H1 (cell line): ENCODE results near the gene SPDYE4. TPM values are rescaled to one million over a fixed set of nuclear protein-coding genes. Genes with fewer than 3 reads are reported as not detected.

Experiments
- CTCF ChIA-PET: fragments of 300-600 bp; sonication (Branson Sonifier 250); formaldehyde crosslinking; loops from one replicate; lab custom pipeline; 2021; ENCODE audit not compliant: partially characterized antibody; lab: Charles Lee
- POLR2A ChIA-PET: fragments of 300-600 bp; sonication (Branson Sonifier 250); formaldehyde crosslinking; loops from one replicate; lab custom pipeline; 2021; ENCODE audit warnings: inconsistent platforms; ENCODE audit not compliant: partially characterized antibody; lab: Charles Lee
- DNase-seq, 2 experiments: peaks; one replicate each; pipeline versions ENCODE4 v3.0.0 to v3.0.0-alpha.2; 2010 to 2022; ENCODE audit warnings: low spot score in 2 of 2, low read depth in 1 of 2, mixed read lengths in 1 of 2
- FAIRE-seq: peaks from 2 replicates; lab custom pipeline; 2011; peaks lifted over from hg19 to GRCh38; lab: Jason Lieb, UNC
- H2AFZ ChIP-seq: 2 replicates; pipeline ENCODE4 v1.8.1; 2012; ENCODE audit warnings: low read length, inconsistent platforms
- H2AK5ac ChIP-seq: 2 replicates; pipeline ENCODE4 v1.6.1; 2013; ENCODE audit warnings: low read depth, low read length
- H2BK120ac ChIP-seq: replicated peaks from 2 replicates; pipeline ENCODE3; 2013; ENCODE audit warnings: low read depth, low read length, inconsistent platforms
- H2BK12ac ChIP-seq: 2 replicates; pipeline ENCODE4 v1.6.1; 2013; ENCODE audit warnings: low read depth, low read length
- H2BK15ac ChIP-seq: 2 replicates; pipeline ENCODE4 v1.6.1; 2013; ENCODE audit warnings: low read length
- H2BK20ac ChIP-seq: 2 replicates; pipeline ENCODE4 v1.6.1; 2013; ENCODE audit warnings: low read length
- H2BK5ac ChIP-seq: 2 replicates; pipeline ENCODE4 v1.6.1; 2013; ENCODE audit warnings: low read depth, low read length
- H3K14ac ChIP-seq: 2 replicates; pipeline ENCODE4 v1.6.1; 2013; ENCODE audit warnings: inconsistent platforms; ENCODE audit not compliant: insufficient read length
- H3K18ac ChIP-seq: 2 replicates; pipeline ENCODE4 v1.6.1; 2013; ENCODE audit warnings: low read length; ENCODE audit errors: extremely low read depth
- H3K23ac ChIP-seq: 2 replicates; pipeline ENCODE4 v1.6.1; 2013; ENCODE audit warnings: inconsistent platforms; ENCODE audit not compliant: insufficient read length
- H3K23me2 ChIP-seq: 2 replicates; pipeline ENCODE4 v1.6.1; 2013; ENCODE audit warnings: low read depth, low read length
- H3K27ac ChIP-seq: 2 replicates; pipeline ENCODE4 v1.6.1; 2011; ENCODE audit warnings: low read depth, low read length, inconsistent platforms
- H3K27me3 ChIP-seq, 4 experiments: replicated peaks in 1 of 4; 1 replicate in 1 of 4; 2 replicates in 3 of 4; pipeline versions ENCODE4 v1.6.1 to v1.8.1; 2011 to 2013; ENCODE audit warnings: low read length in 3 of 4, mild to moderate bottlenecking in 3 of 4, inconsistent platforms in 2 of 4, mixed read lengths in 2 of 4, moderate library complexity in 1 of 4; ENCODE audit not compliant: control insufficient read depth in 3 of 4, insufficient read depth in 3 of 4; ENCODE audit errors: extremely low read depth in 1 of 4
- H3K36me3 ChIP-seq, 4 experiments: 2 replicates each; pipeline versions ENCODE4 v1.6.1 to v1.8.1; 2011 to 2013; ENCODE audit warnings: mild to moderate bottlenecking in 4 of 4, low read length in 3 of 4, moderate library complexity in 2 of 4, control low read depth in 1 of 4, inconsistent platforms in 1 of 4; ENCODE audit not compliant: insufficient read depth in 4 of 4, control insufficient read depth in 2 of 4
- H3K4ac ChIP-seq: replicated peaks from 2 replicates; pipeline ENCODE3; 2013; ENCODE audit warnings: low read length, low read depth, mixed read lengths, inconsistent platforms; ENCODE audit not compliant: insufficient read length
- H3K4me1 ChIP-seq, 4 experiments: replicated peaks in 1 of 4; 1 replicate in 1 of 4; 2 replicates in 3 of 4; pipeline versions ENCODE4 v1.6.1 to v1.8.1; 2011 to 2013; ENCODE audit warnings: low read length in 3 of 4, inconsistent platforms in 2 of 4, mixed read lengths in 1 of 4; ENCODE audit not compliant: insufficient read depth in 4 of 4, control insufficient read depth in 3 of 4
- H3K4me2 ChIP-seq, 2 experiments: 2 replicates each; pipeline versions ENCODE4 v1.6.1 to v1.8.1; 2011 to 2013; ENCODE audit warnings: low read depth in 2 of 2, low read length in 2 of 2, control low read depth in 1 of 2, inconsistent platforms in 1 of 2, mild to moderate bottlenecking in 1 of 2; ENCODE audit not compliant: insufficient read depth in 1 of 2
- H3K4me3 ChIP-seq, 4 experiments: fragments of 200-600, 300-600 bp in 1 of 4; sonication (generic), shearing (Covaris generic), sonication (Bioruptor Twin) in 1 of 4; 2 replicates each; pipeline versions ENCODE4 v1.5.1 to v1.8.1; 2011 to 2016; ENCODE audit warnings: low read length in 4 of 4, low read depth in 3 of 4, control low read depth in 2 of 4, inconsistent platforms in 2 of 4, mild to moderate bottlenecking in 2 of 4, mixed read lengths in 1 of 4, moderate library complexity in 1 of 4; ENCODE audit not compliant: insufficient read depth in 2 of 4; ENCODE audit errors: extremely low read depth in 1 of 4
- H3K56ac ChIP-seq: replicated peaks from 2 replicates; pipeline ENCODE3; 2013; ENCODE audit warnings: low read depth, mild to moderate bottlenecking, mixed read lengths, low read length, inconsistent platforms; ENCODE audit not compliant: insufficient read length
- H3K79me1 ChIP-seq: 2 replicates; pipeline ENCODE4 v1.6.1; 2013; ENCODE audit warnings: low read depth, low read length, control low read depth
- H3K79me2 ChIP-seq, 2 experiments: 2 replicates each; pipeline versions ENCODE4 v1.6.1 to v1.8.1; 2012 to 2013; ENCODE audit warnings: low read length in 2 of 2, mild to moderate bottlenecking in 2 of 2, inconsistent platforms in 1 of 2; ENCODE audit not compliant: insufficient read depth in 2 of 2, control insufficient read depth in 1 of 2
- H3K9ac ChIP-seq, 4 experiments: replicated peaks in 1 of 4; 1 replicate in 1 of 4; 2 replicates in 3 of 4; pipeline versions ENCODE4 v1.6.1 to v1.8.1; 2011 to 2013; ENCODE audit warnings: low read depth in 3 of 4, low read length in 3 of 4, control low read depth in 2 of 4, mild to moderate bottlenecking in 2 of 4, moderate library complexity in 2 of 4, inconsistent platforms in 1 of 4; ENCODE audit errors: extremely low read depth in 1 of 4
- H3K9me3 ChIP-seq, 2 experiments: 2 replicates each; pipeline versions ENCODE4 v1.6.1 to v1.8.1; 2012 to 2013; ENCODE audit warnings: mild to moderate bottlenecking in 2 of 2, moderate library complexity in 2 of 2, control low read depth in 1 of 2, inconsistent platforms in 1 of 2, low read depth in 1 of 2, low read length in 1 of 2, mixed read lengths in 1 of 2; ENCODE audit not compliant: insufficient read depth in 2 of 2
- H4K20me1 ChIP-seq, 2 experiments: replicated peaks in 1 of 2; 2 replicates each; pipeline versions ENCODE3 to v1.8.1; 2011 to 2013; ENCODE audit warnings: inconsistent platforms in 2 of 2, low read length in 2 of 2, mild to moderate bottlenecking in 1 of 2; ENCODE audit not compliant: insufficient read depth in 2 of 2, control insufficient read depth in 1 of 2
- H4K5ac ChIP-seq: 2 replicates; pipeline ENCODE4 v1.6.1; 2013; ENCODE audit warnings: low read length, low read depth, mixed read lengths, inconsistent platforms; ENCODE audit not compliant: insufficient read length
- H4K8ac ChIP-seq: 2 replicates; pipeline ENCODE4 v1.8.0; 2013; ENCODE audit warnings: mild to moderate bottlenecking, moderate library complexity, low read length, inconsistent platforms; ENCODE audit not compliant: insufficient read depth; ENCODE audit errors: extremely low read depth
- H4K91ac ChIP-seq: replicated peaks from 2 replicates; pipeline ENCODE3; 2013; ENCODE audit warnings: low read length, mixed read lengths, inconsistent platforms; ENCODE audit not compliant: insufficient read length
- ASH2L ChIP-seq: fragments of 200-600, 300-600 bp; sonication (generic); IDR thresholded peaks from one replicate; pipeline ENCODE4 v1.7.1; 2017; ENCODE audit warnings: low read length
- CEBPB ChIP-seq: IDR thresholded peaks from 2 replicates; pipeline ENCODE4 v1.6.1; 2012; ENCODE audit warnings: low read depth, low read length
- POLR2A ChIP-seq, 2 experiments: IDR thresholded peaks; 1 replicate in 1 of 2; 2 replicates in 1 of 2; pipeline ENCODE4 v1.6.1; 2011; ENCODE audit warnings: low read depth in 2 of 2, low read length in 2 of 2, mild to moderate bottlenecking in 2 of 2; ENCODE audit errors: control extremely low read depth in 1 of 2
- RNF2 ChIP-seq: fragments of 200-900, 300-1000 bp; sonication (generic); IDR thresholded peaks from 2 replicates; pipeline ENCODE4 v1.7.1; 2016; ENCODE audit warnings: borderline replicate concordance, low read depth, mild to moderate bottlenecking, antibody characterized with exemption, low read length; ENCODE audit not compliant: poor library complexity, severe bottlenecking; ENCODE audit errors: missing control alignments
- TAF1 ChIP-seq: IDR thresholded peaks from 2 replicates; pipeline ENCODE4 v1.6.1; 2011; ENCODE audit warnings: mild to moderate bottlenecking, low read depth, low read length
- WGBS, 2 experiments: shearing (Covaris generic) in 1 of 2; methylation state at CpG; one replicate each; pipeline versions ENCODE4 v1.1.6 to v1.1.7; 2013 to 2015; ENCODE audit warnings: low lambda C conversion rate in 2 of 2, mixed read lengths in 2 of 2, inconsistent platforms in 1 of 2, low coverage in 1 of 2, missing lambda C conversion rate in 1 of 2; ENCODE audit not compliant: insufficient replicate concordance in 2 of 2, insufficient coverage in 1 of 2, insufficient read length in 1 of 2; ENCODE audit errors: extremely low coverage in 1 of 2, missing lambda C conversion rate in 1 of 2; 5-methylcytosine and 5-hydroxymethylcytosine counted together
- polyA plus RNA-seq, 7 experiments: library from polyadenylated mRNA; depleted of rRNA in 3 of 7; stranded (reverse) in 5 of 7; unstranded in 2 of 7; fragments of >200 nt in 5 of 7; fragments of 200-250 nt in 2 of 7; gene quantifications; 1 replicate in 5 of 7; 2 replicates in 1 of 7; 4 replicates in 1 of 7; pipeline versions ENCODE4 v1.2.1 to v1.2.3, GENCODE V29; 2011 to 2013; ENCODE audit warnings: missing spikeins in 2 of 7, mixed read lengths in 2 of 7
- total RNA-seq: library from RNA; stranded (reverse); fragmentation: NEBNext Ultra II Directional; extraction: Animal tissue kit (Norgen Biotek cat#: 25700); gene quantifications from 2 replicates; pipeline ENCODE4 v1.2.1, GENCODE V29; 2021

SPDYE4 gene
- total and polyA plus RNA-seq, 2 of the 8 experiments (the other 6 are each of a cell fraction or from before 2014, with no cell fraction given) = not detected

- no peak overlapping the region for H2BK15ac ChIP-seq
- H2BK12ac ChIP-seq = no peak overlapping the region
- no peak overlapping the region for H2AK5ac ChIP-seq
- H3K27ac ChIP-seq = no peak overlapping the region
- H2BK20ac ChIP-seq = no peak overlapping the region
- no peaks in the 10 kb centered on the region for H3K79me2 ChIP-seq
- 88% methylated on average over 2 of the region's 2 CpGs; no CpG with 5 or more reads in 1 of the 2 experiments for WGBS, 2 experiments
- no peak overlapping the region for H3K4ac ChIP-seq
- TF ChIP-seq CEBPB (no peak), RNF2 (no peak), TAF1 (no peak), POLR2A (IDR thresholded peaks at IDR 0.05; ENCODE audit: control extremely low read depth in 1 of 2, low read depth in 2 of 2, low read length in 2 of 2) (no peak), ASH2L (no peak)
- H3K4me3 ChIP-seq = no peak overlapping the region
- FAIRE-seq (no peak), DNase-seq (peak in 1 of 2 experiments; percentile 14)
- H3K23me2 ChIP-seq = peaks cover 6% of the 10 kb centered on the region; the same call in 1 of the 2 replicates
- no peak overlapping the region for H4K91ac ChIP-seq
- peaks cover 0 to 19% (median 9%) of the 10 kb centered on the region in 4 experiments; a peak in 6 of 7 replicates for H3K4me1 ChIP-seq
- H4K5ac ChIP-seq = no peak overlapping the region
- H4K20me1 ChIP-seq = no peaks in the 10 kb centered on the region
- ChIA-PET POLR2A (interaction anchor here (0.7 to 1.2 kb wide), 2 partner anchors 68 to 94 kb away, joined by 3 read pairs; no protein-coding TSS in a partner anchor), CTCF (interaction anchor here (0.7 to 8.2 kb wide), 10 partner anchors 15 to 319 kb away, joined by 3 to 107 read pairs (median 6); no protein-coding TSS in a partner anchor)
- no peak overlapping the region for H2AFZ ChIP-seq
- H3K27me3 ChIP-seq = peaks cover 0 to 6% (median 1%) of the 10 kb centered on the region in 4 experiments; a peak in 3 of 7 replicates
- no peaks in the 10 kb centered on the region for H3K9me3 ChIP-seq
- no peaks in the 10 kb centered on the region for H3K36me3 ChIP-seq
- H3K4me2 ChIP-seq = no peak overlapping the region
- H2BK120ac ChIP-seq = no peak overlapping the region
- H2BK5ac ChIP-seq = no peak overlapping the region
- no peak overlapping the region for H3K56ac ChIP-seq
- no peak overlapping the region for H3K14ac ChIP-seq
- no peak overlapping the region for H4K8ac ChIP-seq
- H3K23ac ChIP-seq = no peak overlapping the region
- no peak overlapping the region for H3K9ac ChIP-seq
- no peaks in the 10 kb centered on the region for H3K79me1 ChIP-seq
- H3K18ac ChIP-seq = no peak overlapping the region
Observed at GRCh38 chr17:8800656-8801055, 42.3 kb upstream of the SPDYE4 start.
